ENCODE results near the gene OST4. TPM values are rescaled to one million over a fixed set of nuclear protein-coding genes. Genes with fewer than 3 reads are reported as not detected.
A peak's percentile ranks its signal among the peaks of the same experiment; 100 is the strongest.

The OST4 gene
- total RNA-seq, 1 experiment from 2014 or later: 127 TPM

GRCh38 chr2:27054721-27055120 lies 16.7 kb downstream of the OST4 start:
- DNase-seq (ENCODE audit: low spot score): no peak

- DNase-seq (ENCODE audit: low spot score): no peak
Measured at GRCh38 chr2:27053776-27054175, 17.7 kb downstream of the OST4 start.

- no peak for DNase-seq (ENCODE audit: low spot score)
Measured at GRCh38 chr2:27053321-27053720, 18.1 kb downstream of the OST4 start.

GRCh38 chr2:27051902-27052645 lies 19.4 kb downstream of the OST4 start:
- DNase-seq (ENCODE audit: low spot score): peak; percentile 41

- DNase-seq (ENCODE audit: low spot score): peak; percentile 97
Measured at GRCh38 chr2:27050996-27051901, 20.2 kb downstream of the OST4 start, which contains the start of gene AGBL5. TSS of gene AGBL5 (plus strand) at chr2:27051668. CDS start at chr2:27052959, 1,291 bp downstream.

GRCh38 chr2:27050281-27050995 lies 21.0 kb downstream of the OST4 start:
- peak; percentile 99 for DNase-seq (ENCODE audit: low spot score)

- DNase-seq (ENCODE audit: low spot score): no peak
Measured at GRCh38 chr2:27049422-27050280, 21.8 kb downstream of the OST4 start.

GRCh38 chr2:27042985-27043634 lies 28.3 kb downstream of the OST4 start:
- DNase-seq (ENCODE audit: low spot score): no peak

- peak; percentile 22 for DNase-seq (ENCODE audit: low spot score)
Measured at GRCh38 chr2:27042159-27042661, 29.2 kb downstream of the OST4 start.

GRCh38 chr2:27041752-27042151 lies 29.7 kb downstream of the OST4 start:
- no peak for DNase-seq (ENCODE audit: low spot score)

- no peak for DNase-seq (ENCODE audit: low spot score)
Measured at GRCh38 chr2:27040282-27040681, 31.2 kb downstream of the OST4 start.

GRCh38 chr2:27039871-27040270 lies 31.6 kb downstream of the OST4 start:
- DNase-seq (ENCODE audit: low spot score): no peak

- DNase-seq (ENCODE audit: low spot score): no peak
Measured at GRCh38 chr2:27039426-27039825, 32.0 kb downstream of the OST4 start.

GRCh38 chr2:27038631-27039339 lies 32.7 kb downstream of the OST4 start:
- DNase-seq (ENCODE audit: low spot score): no peak

GRCh38 chr2:27038012-27038411 lies 33.4 kb downstream of the OST4 start:
- no peak for DNase-seq (ENCODE audit: low spot score)

GRCh38 chr2:27033253-27033852 lies 38.1 kb downstream of the OST4 start:
- peak; percentile 20 for DNase-seq (ENCODE audit: low spot score)

GRCh38 chr2:27032495-27033252 lies 38.8 kb downstream of the OST4 start, which contains the start of gene TMEM214:
TSS of gene TMEM214 (plus strand) at chr2:27032965. CDS start at chr2:27033016, 51 bp downstream.
- DNase-seq (ENCODE audit: low spot score): peak; percentile 89

- DNase-seq (ENCODE audit: low spot score): no peak
Measured at GRCh38 chr2:27029051-27029450, 42.4 kb downstream of the OST4 start.

All from HT-29 (cell line).